Bronchial epithelial cell (primary cell): ENCODE measurements around the gene WASF3. TPM values are rescaled to one million over a fixed set of nuclear protein-coding genes. Genes with fewer than 3 reads are reported as not detected.
"Not testable (repeated sequence)": the region's sequence is repeated elsewhere in the genome, so short reads cannot be mapped to it uniquely, and the experiment has no call there.

ENCODE experiments used
- DNase-seq: peaks from one replicate; pipeline ENCODE4 v3.0.0-alpha.2; 2010; ENCODE audit warnings: low read depth
- FAIRE-seq: peaks from 2 replicates; lab custom pipeline; 2011; peaks lifted over from hg19 to GRCh38; lab: Jason Lieb, UNC
- H3K27me3 ChIP-seq: 2 replicates; pipeline ENCODE4 v1.5.1; 2011; ENCODE audit warnings: low read length; ENCODE audit not compliant: control insufficient read depth, insufficient read depth
- H3K36me3 ChIP-seq: 2 replicates; pipeline ENCODE4 v1.5.1; 2011; ENCODE audit warnings: low read length; ENCODE audit not compliant: control insufficient read depth, insufficient read depth
- H3K4me3 ChIP-seq: 2 replicates; pipeline ENCODE4 v1.5.1; 2011; ENCODE audit warnings: mild to moderate bottlenecking, low read depth, low read length, control low read depth
- CTCF ChIP-seq: IDR thresholded peaks from 2 replicates; pipeline ENCODE4 v1.5.1; 2011; ENCODE audit warnings: mild to moderate bottlenecking, moderate library complexity, low read length, control low read depth, inconsistent platforms; ENCODE audit not compliant: insufficient read depth, severe bottlenecking
- total RNA-seq: library from RNA; depleted of rRNA; stranded (reverse); fragments of >200 nt; gene quantifications from 2 replicates; pipeline ENCODE4 v1.2.1, GENCODE V29; 2014

The WASF3 gene
- total RNA-seq, 1 donor from 2014 or later, result 4.5 TPM

GRCh38 chr13:26629260-26629825 is 71.9 kb downstream of the WASF3 start:
- peak; percentile 7 for DNase-seq
- no peaks in the 10 kb centered on the region for H3K36me3 ChIP-seq
- no peak for FAIRE-seq
- no peaks in the 10 kb centered on the region for H3K27me3 ChIP-seq
- TF ChIP-seq CTCF, result peak; percentile 28
- no peak overlapping the region for H3K4me3 ChIP-seq

GRCh38 chr13:26635634-26636033 is 78.2 kb downstream of the WASF3 start:
- not testable (repeated sequence) for H3K27me3 ChIP-seq, DNase-seq, H3K4me3 ChIP-seq, FAIRE-seq, H3K36me3 ChIP-seq

- H3K4me3 ChIP-seq, FAIRE-seq, H3K36me3 ChIP-seq, H3K27me3 ChIP-seq, DNase-seq: not testable (repeated sequence)
Observed at GRCh38 chr13:26636073-26636472, 78.6 kb downstream of the WASF3 start.

- DNase-seq (no peak), FAIRE-seq (no peak)
- no peaks in the 10 kb centered on the region for H3K36me3 ChIP-seq
- TF ChIP-seq CTCF, result no peak
- H3K4me3 ChIP-seq, result no peak overlapping the region
- no peaks in the 10 kb centered on the region for H3K27me3 ChIP-seq
Observed at GRCh38 chr13:26646603-26647002, 89.1 kb downstream of the WASF3 start.

- no peak for FAIRE-seq
- Histone ChIP-seq H3K27me3 (no peaks in the 10 kb centered on the region), H3K4me3 (no peak overlapping the region), H3K36me3 (no peaks in the 10 kb centered on the region)
- TF ChIP-seq CTCF, result no peak
- DNase-seq, result no peak
Observed at GRCh38 chr13:26651234-26651633, 93.8 kb downstream of the WASF3 start.

GRCh38 chr13:26653310-26653709 is 95.8 kb downstream of the WASF3 start:
- peak; percentile 42 for DNase-seq
- no peak for FAIRE-seq
- no peaks in the 10 kb centered on the region for H3K36me3 ChIP-seq
- no peak overlapping the region for H3K4me3 ChIP-seq
- H3K27me3 ChIP-seq, result no peaks in the 10 kb centered on the region
- no peak for TF ChIP-seq CTCF

GRCh38 chr13:26653842-26654241 is 96.4 kb downstream of the WASF3 start:
- H3K36me3 ChIP-seq, result no peaks in the 10 kb centered on the region
- H3K4me3 ChIP-seq, result no peak overlapping the region
- DNase-seq (no peak), FAIRE-seq (no peak)
- no peak for TF ChIP-seq CTCF
- H3K27me3 ChIP-seq, result no peaks in the 10 kb centered on the region
